Fibroblast of mammary gland (primary cell): ENCODE data around the gene PARVA.
A peak's percentile ranks its signal among the peaks of the same experiment; 100 is the strongest.

Source experiments
- DNase-seq: peaks from one replicate; pipeline ENCODE4 v3.0.0-alpha.2; 2010; ENCODE audit warnings: low read depth
- H3K4me3 ChIP-seq: 2 replicates; pipeline ENCODE4 v1.5.1; 2011; ENCODE audit warnings: low read depth, mild to moderate bottlenecking, low read length, moderate library complexity; ENCODE audit not compliant: control insufficient read depth
- CTCF ChIP-seq: conservative IDR thresholded peaks from 2 replicates; pipeline ENCODE4 v1.5.1; 2011; ENCODE audit warnings: low read depth, low read length, inconsistent platforms; ENCODE audit not compliant: control insufficient read depth, insufficient read depth

The PARVA gene

DNA sequence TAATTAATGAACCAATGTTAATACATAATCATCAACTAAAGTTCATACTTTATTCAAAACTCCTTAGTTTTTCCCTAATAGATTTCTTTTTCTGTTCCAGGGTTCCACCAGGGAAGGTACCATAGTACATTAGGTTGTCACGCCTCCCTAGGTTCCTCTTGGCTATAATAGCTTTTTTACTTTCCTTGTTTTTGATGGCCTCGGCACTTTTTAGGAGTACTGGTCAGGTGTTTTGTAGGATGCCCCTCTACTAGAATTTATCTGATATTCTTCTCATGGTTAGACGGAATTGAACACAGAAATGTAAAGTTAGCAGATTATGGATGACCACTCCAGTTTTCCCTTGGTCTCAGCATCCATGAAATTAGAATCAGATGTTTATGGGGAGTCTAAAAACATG lies 34.0 kb downstream of the PARVA start:
- no peak overlapping the region for H3K4me3 ChIP-seq
- no peak for TF ChIP-seq CTCF
- DNase-seq = no peak

GRCh38 chr11:12411806-12412727 lies 34.7 kb downstream of the PARVA start:
- TF ChIP-seq CTCF = peak; percentile 85
- H3K4me3 ChIP-seq = no peak overlapping the region
- peak; percentile 89 for DNase-seq

- H3K4me3 ChIP-seq = no peak overlapping the region
- no peak for TF ChIP-seq CTCF
- no peak for DNase-seq
Measured at GRCh38 chr11:12413141-12414052, 36.0 kb downstream of the PARVA start.

DNA sequence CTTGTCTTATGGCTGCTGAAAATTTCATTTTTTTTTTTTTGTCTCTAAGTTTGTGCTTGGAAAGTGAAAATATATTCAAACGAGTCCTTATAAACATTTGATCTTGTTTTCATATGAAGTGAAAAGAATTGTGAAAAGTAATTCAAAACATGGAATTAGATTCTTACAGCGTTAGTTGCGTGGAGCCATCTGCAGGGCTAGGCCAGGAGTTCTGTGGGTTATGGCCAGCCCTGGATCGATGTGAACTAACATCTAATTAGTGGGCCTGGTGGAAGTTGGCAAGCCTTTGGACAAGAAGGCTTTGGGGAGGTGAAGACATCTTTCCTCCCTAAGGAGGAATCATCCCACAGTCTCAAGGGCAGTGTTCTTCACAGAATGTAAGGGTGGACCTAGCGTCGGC lies 37.2 kb downstream of the PARVA start:
- H3K4me3 ChIP-seq = no peak overlapping the region
- no peak for DNase-seq
- TF ChIP-seq CTCF = no peak

GRCh38 chr11:12415342-12415966 lies 38.1 kb downstream of the PARVA start:
- no peak for DNase-seq
- no peak overlapping the region for H3K4me3 ChIP-seq
- TF ChIP-seq CTCF = no peak

DNA sequence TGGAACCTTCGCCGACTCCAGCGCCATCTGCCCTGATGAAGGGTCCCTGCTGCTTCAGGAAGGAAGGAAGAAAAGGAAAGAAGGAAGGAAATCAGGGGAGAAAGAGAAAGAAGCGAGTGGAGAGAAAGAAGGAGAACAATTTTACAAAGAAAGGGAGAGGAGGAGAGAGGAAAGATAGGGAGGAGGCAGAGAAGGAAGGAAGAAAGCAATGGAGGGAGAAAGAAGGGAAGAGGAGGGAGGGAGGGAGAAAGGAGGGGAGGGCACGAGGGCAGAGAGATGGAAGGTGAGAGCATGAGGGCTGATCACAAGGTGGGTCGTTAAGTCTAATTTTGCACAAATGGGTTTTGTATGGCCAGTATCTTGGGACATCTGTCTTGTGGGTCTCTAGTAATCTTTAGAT lies 39.2 kb downstream of the PARVA start:
- H3K4me3 ChIP-seq = no peak overlapping the region
- TF ChIP-seq CTCF = no peak
- DNase-seq = no peak
